Stimulated activated CD4-positive, alpha-beta T cell treated with anti-CD3 and anti-CD28 coated beads, Interleukin-1b, Interleukin-23, amount 100 ng/mL, for 24 hours (primary cell): Measurements from ENCODE around the gene R3HDML.
"Not testable (repeated sequence)": the region's sequence is repeated elsewhere in the genome, so short reads cannot be mapped to it uniquely, and the experiment has no call there.

Experiments used
- DNase-seq, 4 experiments: peaks; one replicate each; pipeline ENCODE4 v3.0.0-alpha.2; 2020; ENCODE audit warnings: low read depth in 4 of 4, low spot score in 1 of 4

Gene R3HDML

DNA sequence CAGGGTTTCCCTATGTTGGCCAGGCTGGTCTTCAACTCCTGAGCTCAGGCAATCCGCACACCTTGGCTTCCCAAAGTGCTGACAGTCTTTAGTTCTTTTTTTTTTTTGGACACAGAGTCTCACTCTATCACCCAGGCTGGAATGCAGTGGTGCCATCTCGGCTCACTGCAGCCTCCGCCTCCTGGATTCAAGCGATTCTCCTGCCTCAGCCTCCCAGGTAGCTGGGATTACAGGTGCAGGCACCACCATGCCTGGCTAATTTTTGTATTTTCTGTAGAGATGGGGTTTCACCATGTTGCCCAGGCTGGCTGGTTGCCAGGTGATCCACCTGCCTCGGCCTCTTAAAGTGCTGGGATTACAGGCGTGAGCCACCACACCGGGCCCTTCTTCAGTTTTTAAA is 9.1 kb upstream of the R3HDML start:
- not testable (repeated sequence) for DNase-seq

DNA sequence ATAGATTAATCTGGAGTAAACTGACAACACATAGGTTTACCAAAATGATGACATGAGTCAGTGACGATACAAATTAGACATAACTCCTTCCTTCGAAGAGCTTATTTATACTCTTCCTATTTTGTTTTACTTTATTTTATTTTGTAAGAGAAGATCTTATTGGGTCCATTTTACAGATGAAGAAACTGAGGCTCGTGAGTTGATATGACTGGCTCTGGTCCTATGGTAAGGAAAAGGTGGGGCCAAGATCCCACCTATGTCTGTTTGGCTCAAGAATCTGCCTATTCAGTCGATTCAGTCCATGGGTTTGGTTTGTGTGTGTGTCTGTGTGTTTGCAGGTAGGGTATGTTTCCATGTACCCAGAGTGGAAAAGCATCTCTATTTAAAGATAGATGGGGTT is 8.4 kb upstream of the R3HDML start:
- DNase-seq: no peak

DNA sequence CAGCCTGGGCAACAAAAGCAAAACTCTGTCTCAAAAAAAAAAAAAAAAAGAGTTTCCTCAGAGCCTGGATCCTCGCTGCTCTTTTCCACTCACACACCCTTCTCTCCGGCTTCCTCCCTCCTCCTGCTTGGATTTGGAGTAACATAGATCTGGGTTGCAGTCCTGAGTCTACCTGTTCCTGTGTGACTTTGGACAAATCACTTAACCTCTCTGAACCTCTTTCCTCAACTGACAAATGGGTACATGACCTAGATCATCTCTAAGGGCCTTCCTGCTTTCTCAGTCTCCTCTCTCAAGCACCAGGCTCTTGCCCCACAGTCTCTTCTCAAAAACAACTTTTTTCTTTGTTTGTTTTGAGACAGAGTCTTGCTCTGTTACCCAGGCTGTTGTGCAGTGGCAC is 5.6 kb upstream of the R3HDML start:
- DNase-seq: no peak

DNA sequence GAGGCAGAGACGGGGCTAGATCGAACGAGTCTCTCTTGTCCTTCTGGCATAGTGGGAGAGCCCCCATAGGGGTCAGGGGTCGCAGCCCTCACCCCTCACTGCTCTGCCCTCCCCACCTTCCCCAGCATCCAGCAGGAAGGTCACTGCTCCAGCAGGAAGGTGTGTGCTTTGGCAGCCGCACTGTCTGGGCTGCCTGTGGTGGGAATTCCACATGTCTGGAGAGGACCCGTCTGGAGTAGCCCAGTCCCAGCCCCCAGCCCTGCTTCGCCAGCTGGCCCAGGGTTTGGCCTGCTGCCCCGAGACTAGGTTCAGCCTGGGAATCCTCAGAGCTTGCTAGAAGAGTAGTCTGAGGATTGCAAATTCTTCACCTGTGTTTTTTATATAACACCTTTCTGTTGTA is 2.5 kb upstream of the R3HDML start:
- no peak for DNase-seq

DNA sequence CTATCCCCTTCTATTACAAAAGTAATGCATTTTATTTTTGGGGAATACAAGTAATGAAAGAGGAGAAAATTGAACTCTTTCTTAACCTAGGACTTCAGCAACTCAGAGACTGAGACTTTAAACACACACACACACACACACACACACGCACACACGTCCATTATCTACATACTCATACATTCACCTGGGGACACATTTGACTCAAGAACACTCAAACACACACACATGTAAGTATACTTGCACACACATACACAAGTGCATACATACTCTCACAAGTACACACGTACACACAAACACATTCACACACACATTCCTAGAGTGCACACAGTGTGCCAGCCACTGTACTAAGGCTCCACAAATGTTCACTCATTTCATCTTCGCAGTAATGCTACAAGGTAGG is 2.1 kb upstream of the R3HDML start:
- DNase-seq: no peak

DNA sequence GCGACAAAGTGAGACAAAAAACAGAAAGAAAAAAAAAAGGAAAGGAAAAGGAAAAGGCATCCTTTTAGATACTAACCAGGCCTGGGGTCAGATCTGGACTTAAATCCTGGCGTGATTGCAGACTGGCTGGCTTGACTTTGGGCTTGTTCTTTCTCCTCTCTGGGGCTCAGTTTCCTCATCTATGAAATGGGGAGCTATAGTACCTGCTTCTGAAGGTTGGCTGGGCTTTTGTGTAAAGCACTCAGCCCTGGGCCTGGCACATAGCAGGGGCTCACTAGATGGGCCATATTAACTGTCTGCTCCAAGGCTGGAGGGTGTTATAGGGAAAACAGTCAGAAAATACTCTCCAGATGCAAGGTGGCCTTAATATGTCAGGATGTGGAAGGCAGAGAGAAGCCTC is 1.2 kb upstream of the R3HDML start:
- DNase-seq: no peak

DNA sequence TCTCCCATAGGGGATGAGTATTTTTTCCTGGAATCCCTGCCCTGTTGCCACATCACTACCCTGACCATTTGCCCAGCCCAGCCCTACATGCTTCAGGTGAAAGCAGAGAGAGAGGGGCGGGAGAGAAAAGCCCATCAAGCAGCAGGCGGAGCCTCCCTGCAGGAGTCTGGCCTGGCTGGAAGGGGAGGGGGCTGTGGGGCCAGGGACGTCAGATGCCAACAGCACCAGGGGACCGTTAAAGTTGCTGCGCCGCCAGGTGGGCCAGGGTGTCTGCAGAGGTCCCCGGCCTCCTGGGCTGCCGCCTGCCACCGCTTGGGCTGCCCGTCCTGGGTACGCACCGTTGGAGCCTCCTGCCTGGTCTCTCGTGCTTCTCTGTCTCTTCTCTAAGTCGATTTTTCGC is 757 bp upstream of the R3HDML start:
- no peak for DNase-seq

DNA sequence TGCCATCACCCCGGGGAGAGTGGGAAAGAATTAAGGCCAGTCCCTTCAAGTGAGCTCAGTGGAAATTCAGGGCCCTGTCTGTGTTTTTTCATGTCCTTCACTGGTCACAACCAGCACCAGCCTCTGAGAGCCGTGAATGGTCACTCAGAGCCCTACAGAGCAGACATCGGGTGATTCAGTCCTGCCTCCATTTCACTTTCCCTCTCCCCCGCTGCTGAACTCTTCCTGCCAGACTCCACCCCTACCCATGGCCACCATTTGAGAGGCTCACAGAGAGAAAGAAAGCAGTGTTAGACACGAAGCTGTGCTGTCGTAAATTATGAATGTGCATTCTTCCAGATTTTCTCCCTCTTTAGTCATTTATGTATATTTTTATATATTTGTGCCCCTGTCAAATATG is 5.4 kb downstream of the R3HDML start:
- DNase-seq: no peak

DNA sequence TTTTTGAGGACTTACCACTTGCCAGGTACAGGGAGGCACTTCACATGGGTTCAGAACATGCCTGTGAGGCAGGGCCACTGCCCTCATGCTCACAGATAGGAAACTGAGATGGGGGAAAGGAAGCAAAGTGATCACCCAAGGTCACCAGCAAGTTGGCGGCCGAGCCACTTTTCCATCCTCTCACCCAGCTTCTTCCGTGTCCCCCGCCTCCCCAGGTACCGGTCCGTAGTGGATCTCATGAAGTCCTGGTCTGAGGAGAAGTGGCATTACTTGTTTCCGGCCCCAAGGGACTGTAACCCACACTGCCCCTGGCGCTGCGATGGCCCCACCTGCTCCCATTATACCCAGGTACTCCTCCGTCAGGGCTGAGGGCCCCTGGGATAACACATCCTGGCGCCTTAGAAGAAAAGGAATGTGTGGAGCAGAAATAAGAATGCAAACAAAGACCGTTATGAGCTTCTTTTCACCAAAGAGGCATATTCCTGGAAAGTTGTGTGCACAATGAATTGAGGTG is 6.4 kb downstream of the R3HDML start:
- no peak for DNase-seq

DNA sequence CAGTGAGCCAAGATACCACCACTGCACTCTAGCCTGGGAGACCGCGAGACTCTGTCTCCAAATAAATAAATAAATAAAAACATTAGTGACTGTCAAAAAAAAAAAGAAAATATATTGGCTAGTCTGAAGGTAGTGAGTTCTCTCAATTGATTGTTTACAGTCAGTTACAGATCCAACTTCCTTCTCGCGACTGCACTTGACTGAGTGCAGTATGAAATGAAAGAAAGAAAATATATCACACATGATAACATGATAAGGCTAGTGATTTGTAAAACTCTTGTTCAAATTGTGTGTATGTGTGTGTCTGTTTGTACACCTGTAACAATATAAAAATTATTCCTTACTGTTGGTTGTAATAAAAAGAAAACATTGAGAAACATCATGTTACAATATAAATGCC is 7.9 kb downstream of the R3HDML start:
- no peak for DNase-seq

DNA sequence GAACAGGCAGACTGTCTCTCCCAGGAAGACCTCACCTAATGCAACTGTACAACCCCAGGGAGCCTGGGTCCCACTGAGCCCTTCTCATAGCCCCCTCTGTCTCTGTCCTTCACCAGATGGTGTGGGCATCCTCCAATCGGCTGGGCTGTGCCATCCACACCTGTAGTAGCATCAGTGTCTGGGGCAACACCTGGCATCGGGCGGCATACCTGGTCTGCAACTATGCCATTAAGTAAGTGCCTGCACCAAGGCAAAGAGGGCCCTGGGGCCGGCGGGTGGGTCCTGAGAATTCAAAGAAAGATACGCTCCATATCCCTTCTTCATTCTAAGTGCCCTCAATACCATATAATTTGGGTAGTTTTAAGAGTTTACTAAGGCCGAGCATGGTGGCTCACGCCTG is 8.3 kb downstream of the R3HDML start:
- DNase-seq: no peak

DNA sequence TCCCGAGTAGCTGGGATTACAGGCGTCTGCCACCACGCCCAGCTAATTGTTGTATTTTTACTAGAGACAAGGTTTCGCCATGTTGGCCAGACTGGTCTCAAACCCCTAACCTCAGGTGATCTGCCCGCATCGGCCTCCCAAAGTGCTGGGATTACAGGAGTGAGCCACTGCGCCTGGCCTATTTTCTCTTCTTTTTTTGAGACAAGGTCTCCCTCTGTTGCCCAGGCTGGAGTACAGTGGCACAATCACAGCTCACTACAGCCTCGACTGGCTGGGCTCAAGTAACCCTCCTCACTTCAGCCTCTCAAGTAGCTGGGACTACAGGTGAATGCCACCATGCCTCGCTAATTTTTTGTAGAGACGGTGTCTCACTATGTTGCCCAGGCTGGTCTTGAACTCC is 9.1 kb downstream of the R3HDML start:
- DNase-seq: not testable (repeated sequence)

DNA sequence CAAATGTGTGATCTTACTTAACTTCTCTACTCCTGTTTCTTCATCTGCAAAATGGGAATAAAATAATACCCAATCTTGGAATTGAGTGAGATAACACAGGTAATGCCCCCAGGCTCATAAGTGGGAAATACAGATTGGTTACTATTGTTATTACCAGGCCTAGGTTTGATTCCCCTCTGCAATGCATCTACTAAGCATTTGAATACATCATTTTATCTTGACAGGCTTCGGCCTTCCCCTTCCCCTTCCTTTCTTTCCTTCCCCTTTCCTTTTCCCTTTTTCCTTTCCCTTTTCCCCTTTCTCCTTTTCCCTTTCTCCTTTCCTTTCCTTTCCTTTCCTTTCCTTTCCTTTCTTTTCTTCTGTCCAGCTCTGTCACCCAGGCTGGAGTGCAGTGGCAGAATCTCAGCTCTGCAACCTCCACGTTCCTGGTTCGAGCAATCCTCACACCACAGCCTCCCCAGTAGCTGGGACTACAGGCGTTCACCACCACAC is 11.4 kb downstream of the R3HDML start:
- DNase-seq: no peak

DNA sequence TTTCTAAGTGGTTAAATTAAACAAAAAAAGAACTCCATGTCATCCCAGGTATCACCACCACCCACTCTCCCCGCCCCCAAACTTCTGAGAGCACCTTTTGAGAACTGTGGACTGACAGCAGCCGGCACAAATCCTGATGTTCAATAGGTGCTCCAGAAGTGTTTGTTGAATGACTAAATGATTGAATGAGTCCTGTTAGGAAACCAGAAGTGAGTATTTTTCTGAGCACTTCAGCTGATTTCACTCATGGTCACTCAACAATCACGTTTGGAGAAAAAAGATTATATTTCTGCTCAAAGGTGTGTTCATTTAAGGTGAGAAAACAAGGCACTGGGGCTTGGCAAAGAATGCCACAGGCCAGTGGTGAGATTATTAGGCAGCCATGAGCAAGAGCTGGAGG is 12.5 kb downstream of the R3HDML start:
- no peak for DNase-seq

DNA sequence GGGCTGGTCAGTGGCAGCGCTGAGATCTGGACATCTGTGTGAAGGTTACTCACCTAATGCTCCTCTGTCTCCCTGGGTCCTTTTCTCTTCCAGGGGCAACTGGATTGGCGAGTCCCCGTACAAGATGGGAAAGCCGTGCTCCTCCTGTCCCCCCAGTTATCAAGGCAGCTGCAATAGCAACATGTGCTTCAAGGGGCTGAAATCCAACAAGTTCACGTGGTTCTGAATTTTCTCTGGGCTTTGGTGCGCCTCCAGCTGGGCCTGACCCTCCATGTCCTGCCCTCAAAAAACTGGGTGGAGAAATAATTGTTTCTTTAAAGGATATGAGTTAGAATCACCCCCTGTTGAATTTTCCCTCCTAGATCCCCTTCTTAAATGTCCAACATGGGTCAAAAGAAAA is 13.7 kb downstream of the R3HDML start:
- no peak for DNase-seq

DNA sequence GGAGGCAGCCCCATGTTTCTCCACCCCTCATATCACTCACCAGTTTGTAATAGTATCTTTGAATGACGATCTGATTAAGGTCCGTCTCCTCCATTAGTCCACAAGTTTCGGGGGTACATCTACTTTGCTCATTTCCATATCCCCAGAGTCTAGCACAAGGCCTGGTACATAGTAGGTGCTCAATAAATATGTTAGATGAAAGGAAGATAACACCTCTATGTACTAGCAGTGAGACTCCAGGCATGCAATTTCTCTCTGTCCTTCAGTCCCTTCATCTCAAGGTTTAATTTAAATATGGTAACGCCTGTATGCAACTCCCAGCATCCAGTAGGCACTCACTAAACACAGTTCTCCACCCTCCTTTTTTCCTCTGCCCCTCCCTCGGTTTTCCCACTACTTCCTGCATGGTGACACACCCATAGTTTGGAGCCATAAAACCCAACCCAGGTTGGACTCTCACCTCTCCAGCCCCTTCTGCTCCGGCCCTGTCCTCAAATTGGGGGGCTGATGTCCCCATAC is 18.2 kb downstream of the R3HDML start:
- no peak for DNase-seq

DNA sequence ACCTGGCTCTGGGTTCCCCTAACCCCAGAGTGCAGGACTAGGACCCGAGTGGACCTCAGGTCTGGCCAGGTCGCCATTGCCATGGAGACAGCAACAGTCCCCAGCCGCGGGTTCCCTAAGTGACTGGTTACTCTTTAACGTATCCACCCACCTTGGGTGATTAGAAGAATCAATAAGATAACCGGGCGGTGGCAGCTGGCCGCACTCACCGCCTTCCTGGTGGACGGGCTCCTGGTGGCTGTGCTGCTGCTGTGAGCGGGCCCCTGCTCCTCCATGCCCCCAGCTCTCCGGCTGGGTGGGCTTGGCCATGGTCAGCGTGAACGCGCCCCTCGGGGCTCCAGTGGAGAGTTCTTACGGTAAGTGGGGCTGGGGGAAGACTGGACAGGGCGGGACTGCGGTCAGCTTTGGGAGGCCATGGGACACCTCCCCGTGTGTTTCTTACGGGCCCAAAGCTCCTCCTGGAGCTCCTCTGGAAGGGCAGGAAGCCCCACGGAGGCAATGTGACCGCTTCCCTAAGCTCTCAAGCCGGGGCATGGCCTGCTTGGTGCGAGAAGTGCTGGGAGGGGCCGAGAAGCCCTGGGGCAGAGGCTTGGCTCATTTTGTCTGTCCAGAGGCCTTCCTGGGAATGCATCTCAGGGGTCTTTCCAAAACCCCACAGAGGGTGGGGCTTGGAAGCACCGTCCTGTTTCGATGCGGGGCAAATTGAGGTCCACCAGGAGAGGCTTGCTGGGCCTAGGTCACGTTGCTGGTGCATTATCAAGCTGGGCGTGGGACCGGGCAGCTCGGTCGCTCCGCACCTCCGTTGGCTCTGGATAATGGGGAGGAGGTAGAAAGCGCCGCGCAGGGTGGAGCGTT is 18.9 kb downstream of the R3HDML start, which contains the start of gene HNF4A:
HNF4A (plus strand) TSS at position 202 of the 855 bp plus-strand sequence; CDS start at position 308, 106 bp downstream.
- DNase-seq: no peak

DNA sequence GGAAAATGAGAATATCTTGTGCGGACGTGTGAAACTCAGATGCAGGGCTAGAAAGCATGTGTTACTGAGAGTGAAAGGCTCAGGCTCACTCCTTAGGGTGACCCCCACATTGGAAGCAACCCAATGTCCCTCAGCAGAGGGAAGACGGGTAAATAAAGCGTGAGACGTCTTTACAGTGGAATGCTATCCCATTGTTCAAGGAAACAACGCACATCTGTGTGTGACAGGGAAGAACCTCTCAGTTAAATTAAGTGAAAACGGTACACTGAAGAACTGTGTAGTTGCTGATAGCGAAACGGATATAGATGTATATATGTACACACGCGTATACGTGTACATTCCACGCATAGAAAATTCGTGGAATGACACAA is 19.5 kb downstream of the R3HDML start:
- DNase-seq: no peak

DNA sequence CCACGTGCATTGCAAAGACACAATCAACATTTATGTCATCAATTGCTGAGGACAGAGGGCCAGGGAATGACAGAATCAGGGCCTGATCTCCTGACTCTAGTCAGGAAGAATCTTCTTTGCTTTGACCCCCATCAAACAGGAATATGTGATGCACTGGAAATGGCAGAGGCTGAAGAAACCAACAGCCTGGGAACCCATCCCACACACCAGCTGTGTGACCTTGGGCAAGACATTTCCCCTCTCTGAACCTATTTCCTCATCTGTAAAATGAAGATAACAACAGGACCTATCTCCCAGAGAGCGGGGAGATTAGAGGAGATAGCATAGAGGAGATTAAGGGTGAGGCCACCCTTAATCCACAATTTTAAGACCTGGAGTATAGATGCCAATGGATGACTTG is 20.2 kb downstream of the R3HDML start:
- DNase-seq: no peak

DNA sequence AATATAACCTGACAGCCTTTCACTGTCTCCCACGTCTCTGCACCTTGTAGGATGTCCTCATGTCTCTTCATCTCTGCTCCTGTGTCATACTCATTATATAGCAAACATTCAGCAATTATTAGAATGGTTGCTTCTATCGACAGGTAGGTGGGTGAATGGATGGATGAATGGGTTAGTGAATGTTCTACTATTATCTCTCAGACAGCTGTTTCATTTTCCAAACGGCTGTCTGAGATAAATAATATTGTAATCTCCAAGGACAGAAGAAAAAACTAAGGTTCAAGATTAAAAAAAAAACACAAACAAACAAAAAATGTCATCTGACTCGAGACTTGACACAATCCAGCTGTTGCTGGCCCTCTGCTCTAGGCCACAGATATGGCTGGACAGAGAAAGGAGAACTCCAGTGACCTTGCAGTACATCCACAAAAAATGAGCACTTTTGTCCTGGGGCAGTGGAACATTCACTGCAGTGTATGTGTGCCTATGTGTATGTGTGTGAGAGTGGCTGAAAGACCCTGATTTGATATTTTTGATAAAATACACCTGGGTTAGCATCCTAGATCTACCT is 20.8 kb downstream of the R3HDML start:
- DNase-seq: no peak

DNA sequence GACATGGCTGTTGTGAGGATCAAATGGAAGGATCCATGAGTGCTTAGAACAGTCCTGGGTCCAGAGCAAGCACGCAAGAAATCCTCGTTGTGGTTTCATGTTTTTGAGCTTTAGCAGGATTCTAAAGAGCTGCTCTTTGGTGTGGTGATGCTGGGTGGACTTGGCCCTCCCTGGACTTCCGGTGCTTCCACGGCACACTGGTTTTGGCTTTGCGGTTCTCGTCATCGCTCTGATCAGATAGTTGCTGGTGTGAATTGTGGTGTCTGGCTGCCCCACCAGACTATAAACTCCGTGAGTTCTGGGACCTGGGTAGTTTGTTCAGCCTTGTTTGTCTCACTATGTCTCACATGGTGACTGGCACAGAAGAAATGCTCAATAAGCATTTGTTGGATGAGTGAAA is 21.9 kb downstream of the R3HDML start:
- DNase-seq: no peak

DNA sequence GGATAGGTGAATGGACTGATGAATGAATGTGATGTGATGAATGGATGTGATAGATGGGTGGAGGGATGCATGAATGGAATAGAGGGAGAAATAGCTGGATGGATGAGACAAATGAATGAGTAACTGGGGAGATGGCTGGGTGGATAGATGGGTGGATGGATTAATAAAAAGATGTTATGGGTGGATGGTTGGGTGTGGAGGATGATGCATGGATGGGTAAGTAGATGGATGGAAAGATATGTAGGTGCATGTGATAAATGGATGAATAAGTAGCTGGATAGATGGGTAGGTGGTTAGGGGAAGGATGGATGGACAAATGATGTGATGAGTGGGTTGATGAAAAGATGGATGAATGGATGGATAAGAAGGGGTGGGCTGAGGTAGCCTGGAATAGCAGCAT is 23.4 kb downstream of the R3HDML start:
- DNase-seq: no peak
